IMR-90 (cell line): ENCODE data around the gene MTCH2. TPM values are rescaled to one million over a fixed set of nuclear protein-coding genes. Genes with fewer than 3 reads are reported as not detected.
A peak's percentile ranks its signal among the peaks of the same experiment; 100 is the strongest.

Experiments
- ATAC-seq: fragments of 200-7000 bp; cut with Tn5 transposase; 2 replicates; pipeline ENCODE4 v1.9.1; 2020; ENCODE audit warnings: low read depth, mild to moderate bottlenecking, moderate library complexity
- BruUV-seq: library from RNA; stranded (reverse); fragments of 400-500 nt; replicated peaks from 2 replicates; lab custom pipeline; 2021; lab: Mats Ljungman, UMichigan
- CTCF ChIA-PET: fragments of 300-600 bp; formaldehyde crosslinking; extraction: SDS; loops from one replicate; lab custom pipeline; 2021; ENCODE audit warnings: antibody characterized with exemption; lab: Yijun Ruan, JAX
- POLR2A ChIA-PET: fragments of 300-600 bp; sonication (Branson Sonifier 250); formaldehyde crosslinking; loops from one replicate; lab custom pipeline; 2022; ENCODE audit warnings: antibody characterized with exemption; ENCODE audit not compliant: unreplicated experiment; lab: Charles Lee
- DNase-seq: peaks from one replicate; pipeline ENCODE4 v3.0.0; 2013
- H2AFZ ChIP-seq: replicated peaks from 2 replicates; pipeline ENCODE3; 2013; ENCODE audit warnings: low read length, mild to moderate bottlenecking; ENCODE audit not compliant: poor library complexity
- H2AK5ac ChIP-seq: 2 replicates; pipeline ENCODE4 v1.6.1; 2013; ENCODE audit warnings: low read depth, low read length, inconsistent platforms
- H2AK9ac ChIP-seq: replicated peaks from 2 replicates; pipeline ENCODE3; 2013; ENCODE audit warnings: mild to moderate bottlenecking, low read depth, low read length, moderate library complexity; ENCODE audit not compliant: poor library complexity
- H2BK120ac ChIP-seq: 2 replicates; pipeline ENCODE4 v1.6.1; 2013; ENCODE audit warnings: low read depth, low read length, inconsistent platforms
- H2BK15ac ChIP-seq: 3 replicates; pipeline ENCODE4 v1.6.1; 2013; ENCODE audit warnings: low read depth, low read length, inconsistent platforms
- H2BK20ac ChIP-seq: 2 replicates; pipeline ENCODE4 v1.6.1; 2013; ENCODE audit warnings: low read depth, mild to moderate bottlenecking, inconsistent platforms, low read length, moderate library complexity
- H2BK5ac ChIP-seq: 2 replicates; pipeline ENCODE4 v1.6.1; 2013; ENCODE audit warnings: mild to moderate bottlenecking, low read depth, low read length, inconsistent platforms; ENCODE audit not compliant: poor library complexity, severe bottlenecking
- H3K14ac ChIP-seq: replicated peaks from 2 replicates; pipeline ENCODE4 v1.6.1; 2013; ENCODE audit warnings: low read depth, low read length, inconsistent platforms
- H3K18ac ChIP-seq: 2 replicates; pipeline ENCODE4 v1.6.1; 2013; ENCODE audit warnings: low read depth, low read length, control low read depth
- H3K23ac ChIP-seq: 2 replicates; pipeline ENCODE4 v1.6.1; 2013; ENCODE audit warnings: low read depth, low read length, inconsistent platforms
- H3K27ac ChIP-seq: 2 replicates; pipeline ENCODE4 v1.5.1; 2013; ENCODE audit warnings: mild to moderate bottlenecking, control low read depth, low read length; ENCODE audit not compliant: insufficient read depth
- H3K27me3 ChIP-seq: 2 replicates; pipeline ENCODE4 v1.6.1; 2013; ENCODE audit warnings: low read length; ENCODE audit not compliant: control insufficient read depth, insufficient read depth
- H3K36me3 ChIP-seq: 2 replicates; pipeline ENCODE4 v1.6.1; 2013; ENCODE audit warnings: low read length, mixed read lengths; ENCODE audit not compliant: control insufficient read depth, insufficient read depth
- H3K4ac ChIP-seq: 2 replicates; pipeline ENCODE4 v1.6.1; 2013; ENCODE audit warnings: low read depth, low read length, inconsistent platforms
- H3K4me1 ChIP-seq: 2 replicates; pipeline ENCODE4 v1.6.1; 2013; ENCODE audit warnings: low read length, mixed read lengths; ENCODE audit not compliant: control insufficient read depth, insufficient read depth
- H3K4me2 ChIP-seq: 2 replicates; pipeline ENCODE4 v1.6.1; 2013; ENCODE audit warnings: low read depth, mild to moderate bottlenecking, control low read depth, low read length, moderate library complexity
- H3K4me3 ChIP-seq: 2 replicates; pipeline ENCODE4 v1.5.1; 2013; ENCODE audit warnings: low read depth, mild to moderate bottlenecking, control low read depth, low read length, moderate library complexity; ENCODE audit not compliant: insufficient read depth
- H3K56ac ChIP-seq: 2 replicates; pipeline ENCODE4 v1.6.1; 2013; ENCODE audit warnings: low read length, inconsistent platforms; ENCODE audit not compliant: insufficient read depth; ENCODE audit errors: extremely low read depth
- H3K79me1 ChIP-seq, 2 experiments: 2 replicates each; pipeline ENCODE4 v1.6.1; 2013; ENCODE audit warnings: low read length in 2 of 2, inconsistent platforms in 1 of 2, low read depth in 1 of 2
- H3K9ac ChIP-seq: 2 replicates; pipeline ENCODE4 v1.6.1; 2013; ENCODE audit warnings: low read depth, low read length, control low read depth
- H3K9me1 ChIP-seq: 2 replicates; pipeline ENCODE4 v1.6.1; 2013; ENCODE audit warnings: low read length, inconsistent platforms; ENCODE audit not compliant: insufficient read depth
- H3K9me3 ChIP-seq: 2 replicates; pipeline ENCODE4 v1.6.1; 2013; ENCODE audit warnings: low read length; ENCODE audit not compliant: control insufficient read depth, insufficient read depth
- H4K20me1 ChIP-seq: 2 replicates; pipeline ENCODE4 v1.6.1; 2013; ENCODE audit warnings: low read length, inconsistent platforms; ENCODE audit not compliant: insufficient read depth
- H4K5ac ChIP-seq: 2 replicates; pipeline ENCODE4 v1.6.1; 2013; ENCODE audit warnings: mild to moderate bottlenecking, low read depth, low read length, control low read depth
- H4K8ac ChIP-seq, 2 experiments: 2 replicates each; pipeline ENCODE4 v1.6.1; 2013; ENCODE audit warnings: low read depth in 2 of 2, low read length in 2 of 2, control low read depth in 1 of 2, inconsistent platforms in 1 of 2
- H4K91ac ChIP-seq: 2 replicates; pipeline ENCODE4 v1.6.1; 2013; ENCODE audit warnings: low read depth, low read length, inconsistent platforms; ENCODE audit not compliant: insufficient read depth
- BHLHE40 ChIP-seq: fragments of 150-350 bp; IDR thresholded peaks from 2 replicates; pipeline ENCODE4 v1.6.1; 2016; ENCODE audit warnings: mild to moderate bottlenecking, low read depth, low read length
- CEBPB ChIP-seq: IDR thresholded peaks from 2 replicates; pipeline ENCODE4 v1.6.1; 2012; ENCODE audit warnings: low read depth, low read length, improper control_type of control experiment
- CHD1 ChIP-seq: IDR thresholded peaks from 2 replicates; pipeline ENCODE4 v1.6.1; 2012; ENCODE audit warnings: low read depth, low read length, improper control_type of control experiment
- FOS ChIP-seq: fragments of 150-350 bp; IDR thresholded peaks from 2 replicates; pipeline ENCODE4 v1.6.1; 2016; ENCODE audit warnings: low read depth, low read length
- MAFK ChIP-seq: IDR thresholded peaks from 2 replicates; pipeline ENCODE4 v1.6.1; 2012; ENCODE audit warnings: low read depth, low read length, improper control_type of control experiment
- MAZ ChIP-seq: IDR thresholded peaks from 2 replicates; pipeline ENCODE4 v1.6.1; 2012; ENCODE audit warnings: low read depth, mild to moderate bottlenecking, low read length, improper control_type of control experiment, moderate library complexity, borderline replicate concordance
- MXI1 ChIP-seq: IDR thresholded peaks from 2 replicates; pipeline ENCODE4 v1.6.1; 2012; ENCODE audit warnings: low read depth, mild to moderate bottlenecking, low read length, moderate library complexity, borderline replicate concordance
- NFE2L2 ChIP-seq: fragments of 150-350 bp; IDR thresholded peaks from 2 replicates; pipeline ENCODE4 v1.6.1; 2016; ENCODE audit warnings: low read depth, mild to moderate bottlenecking, low read length
- POLR2A ChIP-seq: IDR thresholded peaks from 2 replicates; pipeline ENCODE4 v1.6.1; 2012; ENCODE audit warnings: mild to moderate bottlenecking, low read depth, low read length
- RAD21 ChIP-seq: IDR thresholded peaks from 2 replicates; pipeline ENCODE4 v1.6.1; 2012; ENCODE audit warnings: low read length, improper control_type of control experiment
- RCOR1 ChIP-seq: IDR thresholded peaks from 2 replicates; pipeline ENCODE4 v1.6.1; 2012; ENCODE audit warnings: mild to moderate bottlenecking, low read length, improper control_type of control experiment; ENCODE audit not compliant: insufficient replicate concordance
- RFX5 ChIP-seq: IDR thresholded peaks from 2 replicates; pipeline ENCODE4 v1.8.0; 2012; ENCODE audit warnings: low read depth, mild to moderate bottlenecking, low read length, moderate library complexity
- SMC3 ChIP-seq: fragments of 150-350 bp; IDR thresholded peaks from 2 replicates; pipeline ENCODE4 v1.6.1; 2016; ENCODE audit warnings: low read depth, mild to moderate bottlenecking, antibody characterized with exemption, low read length, moderate library complexity
- WGBS, 2 experiments: methylation state at CpG; one replicate each; pipeline versions ENCODE4 v1.1.5 to v1.1.7; 2013; ENCODE audit warnings: missing lambda C conversion rate in 2 of 2; ENCODE audit not compliant: insufficient read length in 1 of 2; ENCODE audit errors: extremely low coverage in 2 of 2; 5-methylcytosine and 5-hydroxymethylcytosine counted together
- dilution Hi-C: fragments of 300-500 bp; cut with HindIII; formaldehyde crosslinking; loops from one replicate; pipeline ENCODE4 v1.14.3; 2018; ENCODE audit warnings: low sequenced_read_pairs; ENCODE audit not compliant: unreplicated experiment
- in situ Hi-C: fragments of 300-500 bp; cut with MboI; formaldehyde crosslinking; loops from 3 replicates; pipeline ENCODE4 v1.14.3; 2019; ENCODE audit warnings: low sequenced_read_pairs, inconsistent platforms, mixed read lengths
- intact Hi-C: fragments of 100-400 bp; cut with micrococcal nuclease; formaldehyde crosslinking; loops from 2 replicates; pipeline ENCODE4 v1.10.0; 2022
- polyA plus RNA-seq, 3 experiments: library from polyadenylated mRNA; depleted of rRNA; stranded (reverse); fragments of >200 nt; gene quantifications; 2 replicates each; pipeline ENCODE4 v1.2.3, GENCODE V29; 2012; ENCODE audit warnings: low replicate concordance in 1 of 3
- total RNA-seq: library from RNA; depleted of rRNA; stranded (reverse); fragments of >200 nt; gene quantifications from 2 replicates; pipeline ENCODE4 v1.2.3, GENCODE V29; 2012
- TF ChIP-seq, protein P1 (sequence below): fragments of 150-350 bp; IDR thresholded peaks from 2 replicates; pipeline ENCODE4 v1.6.1; 2016; ENCODE audit warnings: low read depth, mild to moderate bottlenecking, low read length, moderate library complexity, borderline replicate concordance
- TF ChIP-seq, protein P2 (sequence below): fragments of 150-350 bp; IDR thresholded peaks from 2 replicates; pipeline ENCODE4 v1.6.1; 2017; ENCODE audit warnings: mild to moderate bottlenecking, antibody characterized with exemption, low read length, low read depth
- TF ChIP-seq, protein P3 (sequence below): conservative IDR thresholded peaks from 2 replicates; pipeline ENCODE4 v1.5.1; 2012; ENCODE audit warnings: mild to moderate bottlenecking, low read depth, low read length, improper control_type of control experiment

Gene MTCH2
- total and polyA plus RNA-seq, 2 of the 4 experiments (the other 2 are of a cell fraction): 103 to 163 TPM

DNA sequence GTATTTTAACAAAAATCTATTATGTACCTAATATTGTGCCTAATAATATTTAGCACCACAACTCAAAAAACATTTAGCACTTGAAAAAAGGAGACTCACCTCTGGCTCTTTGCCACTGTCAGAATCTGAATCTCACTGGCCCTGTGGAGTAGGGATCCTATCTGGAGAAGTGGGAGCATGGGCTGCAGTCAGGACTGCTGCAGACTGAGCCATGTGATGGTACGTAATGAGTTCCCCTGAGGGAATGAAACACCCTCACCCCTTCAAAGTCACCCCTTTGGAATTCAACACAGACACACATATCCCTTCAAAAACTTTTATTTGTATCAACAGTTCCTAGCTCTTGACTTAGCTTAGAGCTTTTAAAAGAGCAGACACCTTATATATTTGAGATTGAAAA is 70.5 kb downstream of the MTCH2 start:
- TF ChIP-seq NFE2L2: no peak
- peak; percentile 36; the same call in 1 of the 2 replicates for TF ChIP-seq FOS
- TF ChIP-seq, protein P1, sequence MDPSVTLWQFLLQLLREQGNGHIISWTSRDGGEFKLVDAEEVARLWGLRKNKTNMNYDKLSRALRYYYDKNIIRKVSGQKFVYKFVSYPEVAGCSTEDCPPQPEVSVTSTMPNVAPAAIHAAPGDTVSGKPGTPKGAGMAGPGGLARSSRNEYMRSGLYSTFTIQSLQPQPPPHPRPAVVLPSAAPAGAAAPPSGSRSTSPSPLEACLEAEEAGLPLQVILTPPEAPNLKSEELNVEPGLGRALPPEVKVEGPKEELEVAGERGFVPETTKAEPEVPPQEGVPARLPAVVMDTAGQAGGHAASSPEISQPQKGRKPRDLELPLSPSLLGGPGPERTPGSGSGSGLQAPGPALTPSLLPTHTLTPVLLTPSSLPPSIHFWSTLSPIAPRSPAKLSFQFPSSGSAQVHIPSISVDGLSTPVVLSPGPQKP: no peak
- no peak for TF ChIP-seq POLR2A
- TF ChIP-seq, protein P2, sequence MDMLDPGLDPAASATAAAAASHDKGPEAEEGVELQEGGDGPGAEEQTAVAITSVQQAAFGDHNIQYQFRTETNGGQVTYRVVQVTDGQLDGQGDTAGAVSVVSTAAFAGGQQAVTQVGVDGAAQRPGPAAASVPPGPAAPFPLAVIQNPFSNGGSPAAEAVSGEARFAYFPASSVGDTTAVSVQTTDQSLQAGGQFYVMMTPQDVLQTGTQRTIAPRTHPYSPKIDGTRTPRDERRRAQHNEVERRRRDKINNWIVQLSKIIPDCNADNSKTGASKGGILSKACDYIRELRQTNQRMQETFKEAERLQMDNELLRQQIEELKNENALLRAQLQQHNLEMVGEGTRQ: peak; percentile 81
- no peak for TF ChIP-seq CEBPB
- no peak for TF ChIP-seq SMC3
- TF ChIP-seq MXI1: peak; percentile 70
- TF ChIP-seq, protein P3, sequence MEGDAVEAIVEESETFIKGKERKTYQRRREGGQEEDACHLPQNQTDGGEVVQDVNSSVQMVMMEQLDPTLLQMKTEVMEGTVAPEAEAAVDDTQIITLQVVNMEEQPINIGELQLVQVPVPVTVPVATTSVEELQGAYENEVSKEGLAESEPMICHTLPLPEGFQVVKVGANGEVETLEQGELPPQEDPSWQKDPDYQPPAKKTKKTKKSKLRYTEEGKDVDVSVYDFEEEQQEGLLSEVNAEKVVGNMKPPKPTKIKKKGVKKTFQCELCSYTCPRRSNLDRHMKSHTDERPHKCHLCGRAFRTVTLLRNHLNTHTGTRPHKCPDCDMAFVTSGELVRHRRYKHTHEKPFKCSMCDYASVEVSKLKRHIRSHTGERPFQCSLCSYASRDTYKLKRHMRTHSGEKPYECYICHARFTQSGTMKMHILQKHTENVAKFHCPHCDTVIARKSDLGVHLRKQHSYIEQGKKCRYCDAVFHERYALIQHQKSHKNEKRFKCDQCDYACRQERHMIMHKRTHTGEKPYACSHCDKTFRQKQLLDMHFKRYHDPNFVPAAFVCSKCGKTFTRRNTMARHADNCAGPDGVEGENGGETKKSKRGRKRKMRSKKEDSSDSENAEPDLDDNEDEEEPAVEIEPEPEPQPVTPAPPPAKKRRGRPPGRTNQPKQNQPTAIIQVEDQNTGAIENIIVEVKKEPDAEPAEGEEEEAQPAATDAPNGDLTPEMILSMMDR: no peak
- no peak for TF ChIP-seq MAZ
- TF ChIP-seq CHD1: no peak
- no peak for TF ChIP-seq RFX5
- TF ChIP-seq RCOR1: no peak
- no peak for TF ChIP-seq BHLHE40
- TF ChIP-seq RAD21: no peak
- TF ChIP-seq MAFK: no peak
- no peak overlapping the region for H3K27ac ChIP-seq
- no peak overlapping the region for H2BK20ac ChIP-seq
- no peak overlapping the region for H2AK5ac ChIP-seq
- DNase-seq (peak; percentile 85), ATAC-seq (peak; percentile 96)
- ChIA-PET CTCF (interaction anchor here (0.9 kb wide), 1 partner anchor 20 kb away, joined by 7 read pairs; no protein-coding TSS in a partner anchor), POLR2A (no interaction called here)
- no peak overlapping the region for H4K91ac ChIP-seq
- in situ Hi-C loops: no loop called here
- peaks cover 28 to 54% of the 10 kb centered on the region in 2 experiments for H3K79me1 ChIP-seq
- H3K36me3 ChIP-seq: peaks cover 28% of the 10 kb centered on the region
- no peaks in the 10 kb centered on the region for H3K27me3 ChIP-seq
- H3K18ac ChIP-seq: no peak overlapping the region
- dilution Hi-C loops: no loop called here
- no peak overlapping the region for H2AK9ac ChIP-seq
- H3K4me1 ChIP-seq: peaks cover 6% of the 10 kb centered on the region
- no peaks in the 10 kb centered on the region for H3K9me3 ChIP-seq
- H3K56ac ChIP-seq: no peak overlapping the region
- H3K9me1 ChIP-seq: peaks cover 9% of the 10 kb centered on the region
- peak overlapping the region; percentile 80 for H2BK5ac ChIP-seq
- H3K4me3 ChIP-seq: no peak overlapping the region
- no peak overlapping the region for H2BK15ac ChIP-seq
- WGBS, 2 experiments: no CpG with 5 or more reads among the region's 1 CpG
- no peak overlapping the region for H4K5ac ChIP-seq
- no peak overlapping the region for H2BK120ac ChIP-seq
- no peak overlapping the region for H3K23ac ChIP-seq
- H3K9ac ChIP-seq: no peak overlapping the region
- intact Hi-C loops: no loop called here
- no peak overlapping the region for H3K14ac ChIP-seq
- no peak overlapping the region for H3K4me2 ChIP-seq
- no peak overlapping the region for H4K8ac ChIP-seq
- no TSS peak for BruUV-seq
- H3K4ac ChIP-seq: no peak overlapping the region
- no peak overlapping the region for H2AFZ ChIP-seq
- peaks cover 13% of the 10 kb centered on the region; the same call in 1 of the 2 replicates for H4K20me1 ChIP-seq
